Stomach (tissue), 9 donors: ENCODE data around the gene ATP6V0C. TPM values are rescaled to one million over a fixed set of nuclear protein-coding genes. Genes with fewer than 3 reads are reported as not detected.
"Not testable (repeated sequence)": the region's sequence is repeated elsewhere in the genome, so short reads cannot be mapped to it uniquely, and the experiment has no call there.

Experiments
- DNase-seq, 2 donors: peaks; one replicate each; pipeline versions ENCODE4 v3.0.0 to v3.0.0-alpha.2; 2013 to 2019
- H3K27ac ChIP-seq, 5 donors: fragments of 200-600 bp in 4 of 5; sonication (generic) in 4 of 5; one replicate each; pipeline ENCODE4 v1.5.1; 2013 to 2019; ENCODE audit warnings: mild to moderate bottlenecking in 1 of 5, moderate library complexity in 1 of 5
- H3K27me3 ChIP-seq, 3 donors: fragments of 200-600 bp; sonication (generic); one replicate each; pipeline ENCODE4 v1.5.1; 2017 to 2019; ENCODE audit warnings: mixed run types in 1 of 3
- H3K36me3 ChIP-seq, 4 donors: fragments of 200-600 bp; sonication (generic); 1 replicate in 3 of 4; 2 replicates in 1 of 4; pipeline ENCODE4 v1.5.1; 2016 to 2019
- H3K4me1 ChIP-seq, 4 donors: fragments of 200-600 bp; sonication (generic); one replicate each; pipeline ENCODE4 v1.5.1; 2016 to 2019
- H3K4me3 ChIP-seq, 4 donors: fragments of 200-600 bp; sonication (generic) in 3 of 4; one replicate each; pipeline ENCODE4 v1.5.1; 2016 to 2019; ENCODE audit warnings: mild to moderate bottlenecking in 1 of 4
- H3K9me3 ChIP-seq, 4 donors: fragments of 200-600 bp; sonication (generic); one replicate each; pipeline ENCODE4 v1.5.1; 2016 to 2019
- CTCF ChIP-seq, 7 experiments: fragments of 450-650 bp in 4 of 7; fragments of 200-600 bp in 3 of 7; sonication (generic) in 3 of 7; IDR thresholded peaks; one replicate each; pipeline ENCODE4 v1.5.1; 2016 to 2019; ENCODE audit warnings: antibody characterized with exemption in 7 of 7, control low read depth in 2 of 7, mild to moderate bottlenecking in 1 of 7
- EP300 ChIP-seq: sonication (generic); formaldehyde crosslinking; IDR thresholded peaks from one replicate; pipeline ENCODE4 v1.6.1; 2017; ENCODE audit warnings: antibody characterized with exemption
- POLR2A ChIP-seq, 4 donors: fragments of 450-650 bp; IDR thresholded peaks; one replicate each; pipeline ENCODE4 v1.6.1; 2016; ENCODE audit warnings: antibody characterized with exemption in 4 of 4, control low read depth in 2 of 4, mild to moderate bottlenecking in 1 of 4, moderate library complexity in 1 of 4
- POLR2AphosphoS5 ChIP-seq, 3 donors: sonication (generic); formaldehyde crosslinking; IDR thresholded peaks; one replicate each; pipeline ENCODE4 v1.6.1; 2016; ENCODE audit warnings: antibody characterized with exemption in 3 of 3
- WGBS, 5 donors: extraction: QIAGEN DNeasy Blood & Tissue Kit in 3 of 5; methylation state at CpG; one replicate each; pipeline versions ENCODE4 v1.1.5 to v1.1.7; 2013 to 2018; 5-methylcytosine and 5-hydroxymethylcytosine counted together
- intact Hi-C: fragments of 100-400 bp; cut with DNase I; formaldehyde crosslinking; loops from one replicate; pipeline ENCODE4 v1.15.1; 2023; ENCODE audit warnings: low total_unique reads
- polyA plus RNA-seq, 3 donors: library from polyadenylated mRNA; stranded (reverse); fragments of 200-250 nt; gene quantifications; one replicate each; pipeline ENCODE4 v1.2.3, GENCODE V29; 2013
- total RNA-seq, 5 donors: library from RNA; depleted of rRNA; stranded (reverse); fragments of >200 nt; gene quantifications; one replicate each; pipeline versions ENCODE4 v1.1.0 to v1.2.3, GENCODE V29; 2014 to 2016
- donor health status: healthy with polysubstance abuse.
- donor health status: Bipolar disorder and iron deficiency.
- donor health status: healthy.

The ATP6V0C gene
- total and polyA plus RNA-seq, 8 donors = 8.1 to 169 (median 75.3) TPM

- H3K9me3 ChIP-seq = no peaks in the 10 kb centered on the region
- 29 to 74% (median 51%) methylated on average over 3 of the region's 3 CpGs for WGBS, 5 donors
- peaks cover 0 to 5% (median 2%) of the 10 kb centered on the region in 4 donors for H3K36me3 ChIP-seq
- peak overlapping the region in 1 of 4 donors; percentile 90 for H3K4me3 ChIP-seq
- TF ChIP-seq POLR2AphosphoS5 (IDR thresholded peaks at IDR 0.05) = no peak
- TF ChIP-seq POLR2A (IDR thresholded peaks at IDR 0.05) = no peak
- TF ChIP-seq CTCF (IDR thresholded peaks at IDR 0.05) = no peak
- no peak for TF ChIP-seq EP300
- H3K4me1 ChIP-seq = peaks cover 44 to 67% (median 59%) of the 10 kb centered on the region in 4 donors
- intact Hi-C loops = no loop called here
- peak overlapping the region; percentile 6 to 93 (median 56) for H3K27ac ChIP-seq
- peaks cover 17 to 21% (median 19%) of the 10 kb centered on the region in 3 donors for H3K27me3 ChIP-seq
- no peak for DNase-seq
Observed at GRCh38 chr16:2476741-2477140, 37.0 kb upstream of the ATP6V0C start.

GRCh38 chr16:2477327-2477726, 36.4 kb upstream of the ATP6V0C start:
- no peak overlapping the region for H3K4me3 ChIP-seq
- intact Hi-C loops = no loop called here
- no peaks in the 10 kb centered on the region for H3K9me3 ChIP-seq
- peaks cover 46 to 65% (median 56%) of the 10 kb centered on the region in 4 donors for H3K4me1 ChIP-seq
- 86 to 94% (median 90%) methylated on average over 3 of the region's 3 CpGs for WGBS, 5 donors
- no peak overlapping the region for H3K27ac ChIP-seq
- no peak for DNase-seq
- peaks cover 11 to 15% (median 13%) of the 10 kb centered on the region in 3 donors for H3K27me3 ChIP-seq
- TF ChIP-seq EP300 = no peak
- no peak for TF ChIP-seq CTCF (IDR thresholded peaks at IDR 0.05)
- no peak for TF ChIP-seq POLR2AphosphoS5 (IDR thresholded peaks at IDR 0.05)
- no peak for TF ChIP-seq POLR2A (IDR thresholded peaks at IDR 0.05)
- peaks cover 0 to 5% (median 2%) of the 10 kb centered on the region in 4 donors for H3K36me3 ChIP-seq

- 52 to 70% (median 61%) methylated on average over 8 of the region's 8 CpGs for WGBS, 5 donors
- TF ChIP-seq POLR2A (IDR thresholded peaks at IDR 0.05) (no peak), POLR2AphosphoS5 (IDR thresholded peaks at IDR 0.05) (no peak), CTCF (IDR thresholded peaks at IDR 0.05) (no peak), EP300 (no peak)
- no peak for DNase-seq
- intact Hi-C loops = no loop called here
- no peaks in the 10 kb centered on the region for H3K9me3 ChIP-seq
- peaks cover 3 to 5% (median 4%) of the 10 kb centered on the region in 3 donors for H3K27me3 ChIP-seq
- H3K36me3 ChIP-seq = peaks cover 0 to 5% (median 2%) of the 10 kb centered on the region in 4 donors
- peaks cover 46 to 69% (median 59%) of the 10 kb centered on the region in 4 donors for H3K4me1 ChIP-seq
- H3K27ac ChIP-seq = no peak overlapping the region
- H3K4me3 ChIP-seq = no peak overlapping the region
Observed at GRCh38 chr16:2478279-2478678, 35.5 kb upstream of the ATP6V0C start.

- DNase-seq, H3K4me3 ChIP-seq, intact Hi-C loops, H3K27me3 ChIP-seq, H3K27ac ChIP-seq, H3K9me3 ChIP-seq, H3K36me3 ChIP-seq: not testable (repeated sequence)
- WGBS, 5 donors = 93 to 96% (median 95%) methylated on average over 8 to 10 of the region's 10 CpGs
- H3K4me1 ChIP-seq = peaks cover 31 to 74% (median 57%) of the 10 kb centered on the region in 4 donors
Observed at GRCh38 chr16:2479996-2480395, 33.8 kb upstream of the ATP6V0C start.

GRCh38 chr16:2480948-2481347, 32.8 kb upstream of the ATP6V0C start:
- intact Hi-C loops = no loop called here
- DNase-seq = peak in 1 of 2 donors; percentile 79
- no peak overlapping the region for H3K4me3 ChIP-seq
- H3K36me3 ChIP-seq = peaks cover 0 to 6% (median 4%) of the 10 kb centered on the region in 4 donors
- H3K27ac ChIP-seq = peak overlapping the region in 3 of 5 donors; percentile 14 to 32 (median 30)
- peaks cover 24 to 67% (median 51%) of the 10 kb centered on the region in 4 donors for H3K4me1 ChIP-seq
- no peaks in the 10 kb centered on the region for H3K9me3 ChIP-seq
- H3K27me3 ChIP-seq = no peaks in the 10 kb centered on the region
- 31 to 57% (median 44%) methylated on average over 11 to 12 of the region's 12 CpGs for WGBS, 5 donors
- TF ChIP-seq POLR2A (IDR thresholded peaks at IDR 0.05) (no peak), POLR2AphosphoS5 (IDR thresholded peaks at IDR 0.05) (peak in 2 of 3 donors; percentile 7 to 9), EP300 (no peak), CTCF (IDR thresholded peaks at IDR 0.05) (no peak)
